HFFc6 (cell line): ENCODE data around the gene SNED1. TPM values are rescaled to one million over a fixed set of nuclear protein-coding genes. Genes with fewer than 3 reads are reported as not detected.

Source experiments
- DNase-seq: peaks from one replicate; pipeline ENCODE4 v3.0.0-alpha.2; 2018
- H3K27ac Mint-ChIP-seq: 2 replicates; pipeline ENCODE4 v1.8.0; 2020; ENCODE audit warnings: mild to moderate bottlenecking, mixed read lengths
- H3K27me3 Mint-ChIP-seq: 2 replicates; pipeline ENCODE4 v1.8.0; 2021; ENCODE audit warnings: mild to moderate bottlenecking, moderate library complexity, mixed read lengths; ENCODE audit not compliant: insufficient read depth
- H3K36me3 Mint-ChIP-seq: 2 replicates; pipeline ENCODE4 v1.8.0; 2021; ENCODE audit warnings: low read depth, mixed read lengths
- H3K4me1 Mint-ChIP-seq: 2 replicates; pipeline ENCODE4 v1.8.0; 2020; ENCODE audit warnings: low read depth, mixed read lengths
- H3K4me3 Mint-ChIP-seq: 2 replicates; pipeline ENCODE4 v1.8.0; 2020; ENCODE audit warnings: mild to moderate bottlenecking, moderate library complexity, mixed read lengths
- H3K9me3 Mint-ChIP-seq: 2 replicates; pipeline ENCODE4 v1.8.0; 2020; ENCODE audit warnings: mild to moderate bottlenecking, mixed read lengths
- CTCF ChIP-seq: fragments of 200-600 bp; sonication (generic); IDR thresholded peaks from 2 replicates; pipeline ENCODE4 v1.5.0; 2021; ENCODE audit warnings: antibody characterized with exemption, mild to moderate bottlenecking
- total RNA-seq, 6 experiments: library from RNA; stranded (reverse); fragmentation: NEBNext Ultra II Directional; extraction: Animal tissue kit (Norgen Biotek cat#: 25700); gene quantifications; 2 replicates in 1 of 6; 3 replicates in 5 of 6; pipeline ENCODE4 v1.2.3, GENCODE V29; 2021

SNED1 gene
- total RNA-seq, 6 experiments from 2014 or later = 1.2 to 2.1 (median 1.6) TPM

GRCh38 chr2:240961910-240962299, 36.5 kb upstream of the SNED1 start:
- H3K27ac Mint-ChIP-seq = no peak overlapping the region
- peaks cover 6% of the 10 kb centered on the region; the same call in 1 of the 2 replicates for H3K27me3 Mint-ChIP-seq
- no peaks in the 10 kb centered on the region for H3K36me3 Mint-ChIP-seq
- H3K4me3 Mint-ChIP-seq = no peak overlapping the region
- H3K4me1 Mint-ChIP-seq = no peaks in the 10 kb centered on the region
- no peaks in the 10 kb centered on the region for H3K9me3 Mint-ChIP-seq
- no peak for DNase-seq
- no peak for TF ChIP-seq CTCF

DNA sequence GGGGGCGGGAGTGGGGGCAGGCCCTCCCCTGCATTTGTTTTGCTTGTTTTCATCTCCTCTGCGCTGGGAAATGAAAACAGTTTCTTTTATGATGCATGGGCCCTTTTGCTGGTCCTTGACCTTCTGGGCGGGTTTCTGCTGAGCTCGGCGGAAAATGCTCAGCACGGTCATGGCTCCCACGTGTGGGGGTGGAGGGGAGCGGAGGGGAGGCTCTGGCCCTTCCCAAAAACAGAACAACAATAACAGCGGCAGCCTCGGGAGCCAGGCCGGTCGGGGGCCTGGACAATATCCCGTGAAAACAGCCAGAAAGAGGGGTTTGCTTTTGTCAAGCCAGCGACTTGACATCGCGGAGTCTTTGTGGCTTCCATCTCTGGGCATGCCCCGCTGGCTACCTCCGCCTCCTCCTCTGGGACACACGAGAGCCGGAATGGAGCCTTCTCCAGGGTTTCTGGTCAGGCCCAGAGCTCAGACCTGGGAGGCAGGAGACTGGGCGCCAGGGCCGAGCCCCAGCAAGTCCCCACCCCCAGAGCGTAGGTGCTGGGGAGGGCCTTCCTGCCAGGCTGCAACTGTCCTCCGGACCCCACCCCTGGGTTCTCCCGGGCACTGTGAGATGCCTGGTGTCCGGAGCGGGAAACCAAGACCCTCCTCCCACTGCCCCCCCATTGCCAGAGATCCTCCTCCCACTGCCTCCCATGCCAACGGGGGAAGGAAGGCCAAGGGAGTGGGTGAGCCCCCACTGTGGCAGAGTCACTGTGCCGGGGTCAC, 35.9 kb upstream of the SNED1 start:
- Mint-ChIP-seq H3K4me1 (no peaks in the 10 kb centered on the region), H3K36me3 (no peaks in the 10 kb centered on the region), H3K4me3 (no peak overlapping the region), H3K27me3 (peaks cover 6% of the 10 kb centered on the region; the same call in 1 of the 2 replicates), H3K9me3 (no peaks in the 10 kb centered on the region), H3K27ac (no peak overlapping the region)
- DNase-seq = no peak
- TF ChIP-seq CTCF = no peak

DNA sequence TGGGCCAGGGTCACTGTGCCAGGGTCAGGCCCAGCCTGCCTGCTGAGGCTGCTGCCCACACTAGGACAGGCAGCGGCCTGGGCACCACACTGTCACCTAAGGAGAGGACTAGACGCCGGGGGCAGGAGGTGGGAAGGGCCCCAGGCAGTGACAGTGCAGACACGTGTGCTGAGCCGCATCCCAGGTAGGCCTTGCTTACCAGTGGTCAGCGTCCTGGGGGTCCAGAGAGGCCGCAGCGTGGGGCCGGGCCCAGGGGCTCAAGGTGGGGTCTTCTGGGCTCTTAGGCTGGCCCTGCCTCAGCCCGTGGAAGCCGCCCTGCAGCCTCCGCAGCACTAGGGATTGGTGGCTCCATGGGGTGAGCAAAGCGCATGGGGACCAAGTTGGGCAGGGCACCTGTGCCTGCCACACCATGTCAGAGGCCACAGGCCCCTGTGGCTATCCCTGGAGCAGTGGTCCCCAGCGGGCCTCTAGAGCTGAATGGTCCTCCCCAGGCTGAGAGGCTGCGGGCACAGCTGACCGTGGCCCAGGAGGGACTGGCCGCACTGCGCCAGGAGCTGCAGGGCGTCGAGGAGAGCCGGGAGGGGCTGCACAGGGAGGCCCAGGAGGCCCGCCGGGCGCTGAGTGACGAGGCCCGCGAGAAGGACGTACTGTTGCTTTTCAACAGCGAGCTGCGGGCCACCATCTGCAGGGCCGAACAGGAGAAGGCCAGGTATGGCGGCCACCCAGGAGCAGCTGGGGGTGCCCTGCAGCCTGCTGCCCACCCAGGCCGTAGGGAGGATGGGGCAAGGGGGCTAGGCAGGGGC, 35.2 kb upstream of the SNED1 start:
- Mint-ChIP-seq H3K27me3 (peaks cover 6% of the 10 kb centered on the region; the same call in 1 of the 2 replicates), H3K36me3 (no peaks in the 10 kb centered on the region), H3K4me3 (no peak overlapping the region), H3K9me3 (no peaks in the 10 kb centered on the region), H3K4me1 (no peaks in the 10 kb centered on the region), H3K27ac (no peak overlapping the region)
- no peak for TF ChIP-seq CTCF
- no peak for DNase-seq

- H3K9me3 Mint-ChIP-seq = no peaks in the 10 kb centered on the region
- no peak overlapping the region for H3K27ac Mint-ChIP-seq
- H3K36me3 Mint-ChIP-seq = no peaks in the 10 kb centered on the region
- no peak overlapping the region for H3K4me3 Mint-ChIP-seq
- peaks cover 6% of the 10 kb centered on the region; the same call in 1 of the 2 replicates for H3K27me3 Mint-ChIP-seq
- no peak for TF ChIP-seq CTCF
- DNase-seq = no peak
- no peaks in the 10 kb centered on the region for H3K4me1 Mint-ChIP-seq
Measured at GRCh38 chr2:240963868-240964703, 34.3 kb upstream of the SNED1 start.

DNA sequence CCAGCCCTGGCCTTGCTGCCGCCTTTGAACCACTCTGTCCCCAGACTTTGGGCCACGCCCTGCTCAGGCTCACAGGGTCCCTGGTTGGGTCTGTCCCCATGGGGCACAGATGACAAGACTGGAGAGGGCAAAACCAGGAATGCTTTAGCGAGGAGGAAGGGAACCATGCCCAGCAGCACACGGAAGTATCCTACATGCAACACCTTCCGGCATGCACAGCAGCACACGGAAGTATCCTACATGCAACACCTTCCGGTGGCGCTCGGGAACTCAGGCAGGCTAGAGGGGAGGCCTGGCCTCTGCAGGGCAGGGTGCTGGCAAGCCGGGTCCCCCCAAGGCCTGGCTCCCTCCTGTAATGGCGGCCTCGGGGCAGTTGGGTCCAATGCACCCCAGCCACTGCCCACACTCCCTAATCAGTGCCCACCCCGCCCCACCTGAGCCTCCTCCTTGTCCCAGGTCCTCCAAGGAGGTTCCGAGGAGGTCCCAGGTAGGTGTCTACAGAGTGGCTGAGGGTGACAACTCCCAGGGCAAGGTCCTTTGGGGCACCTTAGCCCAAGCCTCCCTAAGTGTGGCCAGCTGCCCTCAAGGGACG, 33.6 kb upstream of the SNED1 start:
- TF ChIP-seq CTCF = no peak
- H3K27me3 Mint-ChIP-seq = peaks cover 8% of the 10 kb centered on the region; the same call in 1 of the 2 replicates
- no peak for DNase-seq
- H3K9me3 Mint-ChIP-seq = no peaks in the 10 kb centered on the region
- H3K27ac Mint-ChIP-seq = no peak overlapping the region
- no peaks in the 10 kb centered on the region for H3K4me1 Mint-ChIP-seq
- H3K36me3 Mint-ChIP-seq = no peaks in the 10 kb centered on the region
- no peak overlapping the region for H3K4me3 Mint-ChIP-seq
